SH-SY5Y (cell line): ENCODE results near the gene TP53BP1.

Experiments
- GATA2 ChIP-seq: IDR thresholded peaks from 2 replicates; pipeline ENCODE4 v1.6.1; 2011; ENCODE audit warnings: mild to moderate bottlenecking, low read depth, low read length
- GATA3 ChIP-seq: IDR thresholded peaks from 2 replicates; pipeline ENCODE4 v1.6.1; 2011; ENCODE audit warnings: low read depth, mild to moderate bottlenecking, low read length, moderate library complexity

DNA sequence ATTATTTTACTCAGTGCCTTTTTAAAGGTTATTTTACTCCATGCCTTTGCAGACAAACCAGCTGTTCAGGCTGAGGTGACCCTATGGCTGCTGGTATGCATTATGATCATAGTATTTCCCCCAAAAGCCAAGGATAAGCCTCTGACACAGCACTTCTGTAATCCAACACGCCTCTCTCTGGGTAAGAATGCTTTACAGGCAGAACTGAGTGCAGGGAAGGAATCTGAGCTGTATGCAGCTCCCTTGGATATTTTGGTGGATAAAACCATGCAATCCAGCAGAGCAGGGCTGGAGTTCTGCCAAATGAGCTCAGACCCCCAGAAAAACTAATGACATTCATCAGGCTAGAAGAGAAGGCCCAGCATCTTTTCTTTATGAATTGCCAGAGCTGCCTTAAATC is 12.8 kb upstream of the TP53BP1 start:
- TF ChIP-seq GATA2 = no peak
- no peak for TF ChIP-seq GATA3
